Measurements from ENCODE around the gene LRRK1.

Gene LRRK1

DNA sequence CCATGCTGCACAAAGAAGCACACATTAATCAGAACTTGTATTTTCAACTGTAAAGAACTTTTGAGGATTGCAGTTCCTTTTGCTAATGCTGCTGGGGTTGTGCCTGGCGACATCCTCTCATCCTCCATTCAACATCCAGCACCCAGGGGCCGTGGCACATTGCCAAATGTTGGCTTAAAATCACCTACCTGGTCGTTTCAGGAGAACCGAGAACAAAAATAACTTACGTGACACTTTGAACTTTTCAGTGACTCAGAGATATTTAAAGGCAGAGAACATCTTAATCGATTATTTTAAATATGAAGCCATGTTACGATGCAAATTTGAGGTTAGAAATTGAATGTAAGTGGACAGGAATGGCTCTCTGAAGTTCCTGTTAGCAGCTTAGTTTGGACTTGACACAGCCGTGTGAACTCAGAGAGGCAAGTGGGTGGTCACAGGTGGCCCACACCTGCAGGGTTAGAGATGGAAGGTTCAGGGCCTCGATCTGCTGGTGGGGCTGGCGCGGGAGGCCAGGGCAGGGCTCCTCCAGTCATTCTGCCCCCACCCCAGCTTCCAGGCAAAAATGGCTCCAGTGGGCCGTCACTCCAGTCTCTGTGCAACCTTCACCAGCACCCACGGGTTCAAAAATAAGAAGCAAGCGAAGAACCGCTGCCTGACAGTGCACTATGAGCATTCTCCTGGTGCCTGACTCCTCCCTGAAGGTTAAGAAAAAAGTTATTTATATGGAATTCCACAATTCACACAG is 12.2 kb downstream of the LRRK1 start:
- TF ChIP-seq, protein P1, sequence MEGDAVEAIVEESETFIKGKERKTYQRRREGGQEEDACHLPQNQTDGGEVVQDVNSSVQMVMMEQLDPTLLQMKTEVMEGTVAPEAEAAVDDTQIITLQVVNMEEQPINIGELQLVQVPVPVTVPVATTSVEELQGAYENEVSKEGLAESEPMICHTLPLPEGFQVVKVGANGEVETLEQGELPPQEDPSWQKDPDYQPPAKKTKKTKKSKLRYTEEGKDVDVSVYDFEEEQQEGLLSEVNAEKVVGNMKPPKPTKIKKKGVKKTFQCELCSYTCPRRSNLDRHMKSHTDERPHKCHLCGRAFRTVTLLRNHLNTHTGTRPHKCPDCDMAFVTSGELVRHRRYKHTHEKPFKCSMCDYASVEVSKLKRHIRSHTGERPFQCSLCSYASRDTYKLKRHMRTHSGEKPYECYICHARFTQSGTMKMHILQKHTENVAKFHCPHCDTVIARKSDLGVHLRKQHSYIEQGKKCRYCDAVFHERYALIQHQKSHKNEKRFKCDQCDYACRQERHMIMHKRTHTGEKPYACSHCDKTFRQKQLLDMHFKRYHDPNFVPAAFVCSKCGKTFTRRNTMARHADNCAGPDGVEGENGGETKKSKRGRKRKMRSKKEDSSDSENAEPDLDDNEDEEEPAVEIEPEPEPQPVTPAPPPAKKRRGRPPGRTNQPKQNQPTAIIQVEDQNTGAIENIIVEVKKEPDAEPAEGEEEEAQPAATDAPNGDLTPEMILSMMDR (IDR thresholded peaks at IDR 0.05; ENCODE audit: low read depth, low read length, missing control alignments) = no peak
- DNase-seq (ENCODE audit: low read depth) = peak; percentile 73

DNA sequence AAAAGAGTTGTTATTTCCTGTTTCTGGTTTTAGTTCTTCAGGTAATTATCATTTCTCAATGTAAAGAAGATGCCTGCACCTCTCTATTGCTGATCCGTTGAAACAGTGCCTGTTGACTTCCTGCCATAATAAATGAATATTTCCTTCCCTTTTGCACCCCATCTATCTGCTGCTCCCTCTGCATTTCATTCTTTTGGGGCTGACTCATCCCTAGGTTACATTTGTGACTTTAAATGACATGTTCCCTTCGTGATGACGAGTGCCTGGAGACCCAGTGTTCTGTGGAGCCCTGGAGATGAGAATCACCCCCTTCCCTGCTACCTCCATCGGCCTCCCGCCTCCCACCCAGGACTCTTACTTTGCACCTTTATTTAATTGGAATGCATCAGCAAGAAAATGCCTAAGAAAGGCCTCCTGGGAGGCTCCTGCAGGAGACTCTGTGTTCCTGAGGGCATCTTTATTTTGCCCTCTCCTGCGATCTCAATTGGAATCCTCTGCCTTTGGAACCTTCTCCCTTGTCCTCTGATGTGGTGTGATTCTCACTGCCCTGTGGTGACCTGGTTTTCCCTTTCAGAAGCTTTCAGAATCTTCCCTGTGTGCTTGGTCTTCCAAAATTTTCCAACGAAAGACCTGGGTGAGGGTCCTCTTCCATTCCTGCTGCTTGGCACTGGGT is 13.7 kb downstream of the LRRK1 start:
- DNase-seq (ENCODE audit: low read depth) = no peak
- no peak overlapping the region for H3K4me3 ChIP-seq (ENCODE audit: low read depth, low read length)
- TF ChIP-seq, protein P1 (IDR thresholded peaks at IDR 0.05; ENCODE audit: low read depth, low read length, missing control alignments) = no peak

More for the DNA sequence above, 12.2 kb downstream of the LRRK1 start:
- peak overlapping the region; percentile 18; the same call in 1 of the 2 replicates for H3K4me3 ChIP-seq (ENCODE audit: low read depth, low read length)

DNA sequence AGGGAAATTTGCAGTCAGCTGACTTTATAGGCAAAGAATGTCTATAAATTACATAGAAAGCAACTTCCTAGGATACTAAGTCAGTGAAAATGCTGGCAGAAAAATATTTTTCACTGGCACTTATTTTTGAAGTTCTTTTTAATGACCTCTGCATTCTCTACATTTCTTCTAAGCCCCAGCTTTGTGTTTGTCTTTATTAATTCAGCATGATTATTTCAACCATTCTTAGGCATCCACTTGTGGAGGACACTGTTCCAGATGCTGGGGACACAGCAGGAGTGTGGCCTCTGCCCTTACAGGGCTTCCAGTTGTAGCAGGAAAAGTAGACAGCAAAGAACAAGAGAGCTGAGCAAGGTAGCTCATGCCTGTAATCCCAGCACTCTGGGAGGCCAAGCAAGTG is 15.0 kb downstream of the LRRK1 start:
- no peak for DNase-seq (ENCODE audit: low read depth)
- TF ChIP-seq, protein P1 (IDR thresholded peaks at IDR 0.05; ENCODE audit: low read depth, low read length, missing control alignments) = no peak
- no peak overlapping the region for H3K4me3 ChIP-seq (ENCODE audit: low read depth, low read length)

DNA sequence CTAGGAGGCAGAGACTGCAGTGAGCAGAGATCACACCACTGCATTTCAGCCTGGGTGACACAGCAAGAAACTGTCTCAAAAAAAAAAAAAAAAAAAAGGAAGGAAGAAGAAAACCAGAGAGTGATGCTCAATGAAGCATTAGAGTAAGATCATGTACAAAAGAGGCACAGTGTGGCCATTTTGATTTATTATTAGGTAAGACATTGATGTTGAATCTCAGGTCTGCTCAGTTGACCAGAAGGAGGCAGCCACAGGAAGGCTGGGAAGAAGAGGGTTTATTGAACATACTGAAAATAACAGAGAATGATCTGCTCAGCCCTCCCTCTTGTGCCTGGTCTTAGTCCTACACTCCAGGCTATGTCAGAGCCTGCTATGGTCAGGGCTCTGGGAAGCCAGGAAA is 15.6 kb downstream of the LRRK1 start:
- no peak for DNase-seq (ENCODE audit: low read depth)
- no peak overlapping the region for H3K4me3 ChIP-seq (ENCODE audit: low read depth, low read length)
- TF ChIP-seq, protein P1 (IDR thresholded peaks at IDR 0.05; ENCODE audit: low read depth, low read length, missing control alignments) = peak; percentile 29

DNA sequence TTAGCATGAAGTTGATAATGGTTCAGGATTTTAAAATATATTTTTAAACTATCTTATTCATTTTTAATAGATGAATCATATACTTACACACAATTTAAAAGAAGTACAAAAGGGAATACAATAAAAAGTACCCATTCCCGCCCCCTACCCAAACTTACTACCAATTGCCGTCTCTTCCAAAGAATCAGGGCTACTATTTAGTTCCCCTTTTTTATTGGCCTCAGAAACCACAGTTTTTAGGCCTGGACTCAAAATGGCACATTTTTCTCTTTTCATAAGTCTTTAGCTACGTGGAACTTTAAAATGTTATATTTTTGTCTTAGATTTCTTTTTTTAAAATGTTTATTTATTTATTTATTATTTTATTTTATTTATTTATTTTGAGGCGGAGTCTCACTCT is 18.0 kb downstream of the LRRK1 start:
- DNase-seq (ENCODE audit: low read depth) = no peak
- H3K4me3 ChIP-seq (ENCODE audit: low read depth, low read length) = no peak overlapping the region
- TF ChIP-seq, protein P1 (IDR thresholded peaks at IDR 0.05; ENCODE audit: low read depth, low read length, missing control alignments) = no peak

DNA sequence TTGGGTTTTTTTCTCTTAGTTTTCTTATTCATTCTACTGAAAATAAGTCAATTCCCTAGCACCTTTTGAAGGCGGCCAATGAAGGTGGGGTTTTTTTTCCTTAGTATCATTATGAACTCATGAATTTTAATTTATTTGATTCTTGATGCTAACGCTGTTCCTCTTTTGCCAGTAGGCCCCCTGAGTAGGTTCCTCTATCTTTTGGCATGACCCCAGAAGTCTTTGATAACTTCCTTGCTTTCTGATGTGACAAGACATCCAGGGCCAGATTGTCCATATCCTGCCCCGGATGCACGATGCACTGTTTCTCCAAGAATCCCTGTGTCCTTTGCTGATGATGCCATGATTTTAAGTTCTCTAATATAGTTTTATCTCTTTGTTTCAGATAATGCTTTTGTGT is 20.6 kb downstream of the LRRK1 start:
- no peak for DNase-seq (ENCODE audit: low read depth)
- TF ChIP-seq, protein P1 (IDR thresholded peaks at IDR 0.05; ENCODE audit: low read depth, low read length, missing control alignments) = no peak
- no peak overlapping the region for H3K4me3 ChIP-seq (ENCODE audit: low read depth, low read length)

Data from GM12864 (cell line).